GM12875 (cell line): ENCODE measurements around the gene MIA3.

ENCODE experiments used
- H3K4me3 ChIP-seq: one replicate; pipeline ENCODE4 v1.5.1; 2011; ENCODE audit warnings: low read depth, low read length, control low read depth
- CTCF ChIP-seq: IDR thresholded peaks from 2 replicates; pipeline ENCODE4 v1.5.1; 2011; ENCODE audit warnings: low read depth, mild to moderate bottlenecking, control low read depth, inconsistent platforms, low read length, moderate library complexity, borderline replicate concordance; ENCODE audit not compliant: insufficient read depth

The MIA3 gene

GRCh38 chr1:222697203-222697602 is 79.3 kb downstream of the MIA3 start:
- no peak for TF ChIP-seq CTCF
- H3K4me3 ChIP-seq, result no peak overlapping the region

DNA sequence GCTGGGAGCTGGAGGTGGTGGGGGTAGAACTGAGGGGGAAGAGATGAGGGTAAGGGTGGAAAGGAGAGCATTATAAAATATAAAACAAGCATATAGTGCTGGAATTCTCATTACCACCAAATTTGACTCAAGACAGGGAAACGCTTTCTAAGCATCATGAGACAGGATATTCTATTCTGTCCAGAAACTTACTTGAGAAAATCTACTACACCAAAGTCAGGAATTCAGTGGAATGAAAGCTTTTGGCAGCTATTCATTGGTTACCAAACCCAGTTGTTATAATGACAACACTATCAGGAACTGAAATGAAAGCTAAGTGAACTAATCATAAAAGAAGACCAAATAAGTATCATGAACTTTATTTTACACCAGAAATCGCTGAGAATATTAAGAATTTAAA is 79.9 kb downstream of the MIA3 start:
- no peak for TF ChIP-seq CTCF
- H3K4me3 ChIP-seq, result no peak overlapping the region

DNA sequence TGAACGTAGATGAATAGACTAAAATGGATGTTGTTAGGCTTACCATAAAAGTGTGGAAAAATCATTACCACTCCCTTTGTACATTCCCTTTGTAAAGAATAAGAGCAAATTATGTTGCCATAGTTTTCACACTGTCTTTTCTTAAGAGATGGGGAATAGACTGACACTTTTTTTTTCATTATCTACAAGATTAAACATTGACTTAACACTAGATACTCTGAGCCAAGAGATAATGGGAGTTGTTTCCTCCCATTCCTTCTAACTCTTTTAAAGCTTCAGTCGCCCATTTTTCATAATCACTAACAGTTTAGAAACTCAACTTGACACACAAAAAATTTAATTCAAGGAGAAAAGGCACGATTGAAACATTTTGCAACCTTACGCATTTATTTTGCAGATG is 84.3 kb downstream of the MIA3 start:
- H3K4me3 ChIP-seq, result no peak overlapping the region
- TF ChIP-seq CTCF, result no peak

GRCh38 chr1:222704260-222704659 is 86.4 kb downstream of the MIA3 start:
- no peak for TF ChIP-seq CTCF

GRCh38 chr1:222706815-222707214 is 88.9 kb downstream of the MIA3 start:
- TF ChIP-seq CTCF, result no peak
- no peak overlapping the region for H3K4me3 ChIP-seq

More at GRCh38 chr1:222704260-222704659, 86.4 kb downstream of the MIA3 start:
- no peak overlapping the region for H3K4me3 ChIP-seq

DNA sequence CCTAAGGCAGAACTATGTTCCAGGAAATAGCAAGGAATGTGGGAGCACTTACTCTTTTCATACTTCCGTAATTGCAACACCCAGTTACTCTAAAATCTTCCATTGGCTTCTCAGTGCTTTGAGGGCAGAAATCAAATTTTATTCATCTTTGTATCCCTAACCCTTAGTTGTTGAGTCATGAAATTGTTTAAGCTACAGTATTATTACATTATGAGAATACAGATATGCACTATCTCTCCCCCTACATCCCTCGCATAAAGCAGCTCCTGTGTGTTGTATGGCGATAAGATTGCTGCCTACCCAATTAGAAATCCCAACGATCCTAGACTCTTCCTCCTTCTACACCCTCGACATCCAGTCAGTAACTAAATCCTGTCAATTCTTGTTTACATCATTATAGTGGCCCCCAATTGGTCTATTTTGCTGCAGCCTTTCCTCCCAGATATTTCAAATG is 91.8 kb downstream of the MIA3 start:
- TF ChIP-seq CTCF, result no peak
- H3K4me3 ChIP-seq, result no peak overlapping the region

- peak overlapping the region; percentile 82 for H3K4me3 ChIP-seq
- no peak for TF ChIP-seq CTCF
Observed at GRCh38 chr1:222711319-222712252, 93.7 kb downstream of the MIA3 start.
